IMR-90 (cell line): ENCODE results near the gene NEK9. TPM values are rescaled to one million over a fixed set of nuclear protein-coding genes. Genes with fewer than 3 reads are reported as not detected.

ENCODE experiments used
- ATAC-seq: fragments of 200-7000 bp; cut with Tn5 transposase; 2 replicates; pipeline ENCODE4 v1.9.1; 2020; ENCODE audit warnings: low read depth, mild to moderate bottlenecking, moderate library complexity
- BruUV-seq: library from RNA; stranded (reverse); fragments of 400-500 nt; replicated peaks from 2 replicates; lab custom pipeline; 2021; lab: Mats Ljungman, UMichigan
- CTCF ChIA-PET: fragments of 300-600 bp; formaldehyde crosslinking; extraction: SDS; loops from one replicate; lab custom pipeline; 2021; ENCODE audit warnings: antibody characterized with exemption; lab: Yijun Ruan, JAX
- POLR2A ChIA-PET: fragments of 300-600 bp; sonication (Branson Sonifier 250); formaldehyde crosslinking; loops from one replicate; lab custom pipeline; 2022; ENCODE audit warnings: antibody characterized with exemption; ENCODE audit not compliant: unreplicated experiment; lab: Charles Lee
- DNase-seq: peaks from one replicate; pipeline ENCODE4 v3.0.0; 2013
- H2AFZ ChIP-seq: replicated peaks from 2 replicates; pipeline ENCODE3; 2013; ENCODE audit warnings: low read length, mild to moderate bottlenecking; ENCODE audit not compliant: poor library complexity
- H2AK5ac ChIP-seq: 2 replicates; pipeline ENCODE4 v1.6.1; 2013; ENCODE audit warnings: low read depth, low read length, inconsistent platforms
- H2AK9ac ChIP-seq: replicated peaks from 2 replicates; pipeline ENCODE3; 2013; ENCODE audit warnings: mild to moderate bottlenecking, low read depth, low read length, moderate library complexity; ENCODE audit not compliant: poor library complexity
- H2BK120ac ChIP-seq: 2 replicates; pipeline ENCODE4 v1.6.1; 2013; ENCODE audit warnings: low read depth, low read length, inconsistent platforms
- H2BK15ac ChIP-seq: 3 replicates; pipeline ENCODE4 v1.6.1; 2013; ENCODE audit warnings: low read depth, low read length, inconsistent platforms
- H2BK20ac ChIP-seq: 2 replicates; pipeline ENCODE4 v1.6.1; 2013; ENCODE audit warnings: low read depth, mild to moderate bottlenecking, inconsistent platforms, low read length, moderate library complexity
- H2BK5ac ChIP-seq: 2 replicates; pipeline ENCODE4 v1.6.1; 2013; ENCODE audit warnings: mild to moderate bottlenecking, low read depth, low read length, inconsistent platforms; ENCODE audit not compliant: poor library complexity, severe bottlenecking
- H3K14ac ChIP-seq: replicated peaks from 2 replicates; pipeline ENCODE4 v1.6.1; 2013; ENCODE audit warnings: low read depth, low read length, inconsistent platforms
- H3K18ac ChIP-seq: 2 replicates; pipeline ENCODE4 v1.6.1; 2013; ENCODE audit warnings: low read depth, low read length, control low read depth
- H3K23ac ChIP-seq: 2 replicates; pipeline ENCODE4 v1.6.1; 2013; ENCODE audit warnings: low read depth, low read length, inconsistent platforms
- H3K27ac ChIP-seq: 2 replicates; pipeline ENCODE4 v1.5.1; 2013; ENCODE audit warnings: mild to moderate bottlenecking, control low read depth, low read length; ENCODE audit not compliant: insufficient read depth
- H3K27me3 ChIP-seq: 2 replicates; pipeline ENCODE4 v1.6.1; 2013; ENCODE audit warnings: low read length; ENCODE audit not compliant: control insufficient read depth, insufficient read depth
- H3K36me3 ChIP-seq: 2 replicates; pipeline ENCODE4 v1.6.1; 2013; ENCODE audit warnings: low read length, mixed read lengths; ENCODE audit not compliant: control insufficient read depth, insufficient read depth
- H3K4ac ChIP-seq: 2 replicates; pipeline ENCODE4 v1.6.1; 2013; ENCODE audit warnings: low read depth, low read length, inconsistent platforms
- H3K4me1 ChIP-seq: 2 replicates; pipeline ENCODE4 v1.6.1; 2013; ENCODE audit warnings: low read length, mixed read lengths; ENCODE audit not compliant: control insufficient read depth, insufficient read depth
- H3K4me2 ChIP-seq: 2 replicates; pipeline ENCODE4 v1.6.1; 2013; ENCODE audit warnings: low read depth, mild to moderate bottlenecking, control low read depth, low read length, moderate library complexity
- H3K4me3 ChIP-seq: 2 replicates; pipeline ENCODE4 v1.5.1; 2013; ENCODE audit warnings: low read depth, mild to moderate bottlenecking, control low read depth, low read length, moderate library complexity; ENCODE audit not compliant: insufficient read depth
- H3K56ac ChIP-seq: 2 replicates; pipeline ENCODE4 v1.6.1; 2013; ENCODE audit warnings: low read length, inconsistent platforms; ENCODE audit not compliant: insufficient read depth; ENCODE audit errors: extremely low read depth
- H3K79me1 ChIP-seq, 2 experiments: 2 replicates each; pipeline ENCODE4 v1.6.1; 2013; ENCODE audit warnings: low read length in 2 of 2, inconsistent platforms in 1 of 2, low read depth in 1 of 2
- H3K9ac ChIP-seq: 2 replicates; pipeline ENCODE4 v1.6.1; 2013; ENCODE audit warnings: low read depth, low read length, control low read depth
- H3K9me1 ChIP-seq: 2 replicates; pipeline ENCODE4 v1.6.1; 2013; ENCODE audit warnings: low read length, inconsistent platforms; ENCODE audit not compliant: insufficient read depth
- H3K9me3 ChIP-seq: 2 replicates; pipeline ENCODE4 v1.6.1; 2013; ENCODE audit warnings: low read length; ENCODE audit not compliant: control insufficient read depth, insufficient read depth
- H4K20me1 ChIP-seq: 2 replicates; pipeline ENCODE4 v1.6.1; 2013; ENCODE audit warnings: low read length, inconsistent platforms; ENCODE audit not compliant: insufficient read depth
- H4K5ac ChIP-seq: 2 replicates; pipeline ENCODE4 v1.6.1; 2013; ENCODE audit warnings: mild to moderate bottlenecking, low read depth, low read length, control low read depth
- H4K8ac ChIP-seq, 2 experiments: 2 replicates each; pipeline ENCODE4 v1.6.1; 2013; ENCODE audit warnings: low read depth in 2 of 2, low read length in 2 of 2, control low read depth in 1 of 2, inconsistent platforms in 1 of 2
- H4K91ac ChIP-seq: 2 replicates; pipeline ENCODE4 v1.6.1; 2013; ENCODE audit warnings: low read depth, low read length, inconsistent platforms; ENCODE audit not compliant: insufficient read depth
- CEBPB ChIP-seq: IDR thresholded peaks from 2 replicates; pipeline ENCODE4 v1.6.1; 2012; ENCODE audit warnings: low read depth, low read length, improper control_type of control experiment
- ELK1 ChIP-seq: fragments of 150-350 bp; IDR thresholded peaks from 2 replicates; pipeline ENCODE4 v1.6.1; 2016; ENCODE audit warnings: low read depth, mild to moderate bottlenecking, low read length, moderate library complexity, borderline replicate concordance
- FOS ChIP-seq: fragments of 150-350 bp; IDR thresholded peaks from 2 replicates; pipeline ENCODE4 v1.6.1; 2016; ENCODE audit warnings: low read depth, low read length
- MAFK ChIP-seq: IDR thresholded peaks from 2 replicates; pipeline ENCODE4 v1.6.1; 2012; ENCODE audit warnings: low read depth, low read length, improper control_type of control experiment
- MAZ ChIP-seq: IDR thresholded peaks from 2 replicates; pipeline ENCODE4 v1.6.1; 2012; ENCODE audit warnings: low read depth, mild to moderate bottlenecking, low read length, improper control_type of control experiment, moderate library complexity, borderline replicate concordance
- NFE2L2 ChIP-seq: fragments of 150-350 bp; IDR thresholded peaks from 2 replicates; pipeline ENCODE4 v1.6.1; 2016; ENCODE audit warnings: low read depth, mild to moderate bottlenecking, low read length
- POLR2A ChIP-seq: IDR thresholded peaks from 2 replicates; pipeline ENCODE4 v1.6.1; 2012; ENCODE audit warnings: mild to moderate bottlenecking, low read depth, low read length
- RAD21 ChIP-seq: IDR thresholded peaks from 2 replicates; pipeline ENCODE4 v1.6.1; 2012; ENCODE audit warnings: low read length, improper control_type of control experiment
- RCOR1 ChIP-seq: IDR thresholded peaks from 2 replicates; pipeline ENCODE4 v1.6.1; 2012; ENCODE audit warnings: mild to moderate bottlenecking, low read length, improper control_type of control experiment; ENCODE audit not compliant: insufficient replicate concordance
- RFX5 ChIP-seq: IDR thresholded peaks from 2 replicates; pipeline ENCODE4 v1.8.0; 2012; ENCODE audit warnings: low read depth, mild to moderate bottlenecking, low read length, moderate library complexity
- SMC3 ChIP-seq: fragments of 150-350 bp; IDR thresholded peaks from 2 replicates; pipeline ENCODE4 v1.6.1; 2016; ENCODE audit warnings: low read depth, mild to moderate bottlenecking, antibody characterized with exemption, low read length, moderate library complexity
- USF2 ChIP-seq: fragments of 150-350 bp; IDR thresholded peaks from 2 replicates; pipeline ENCODE4 v1.6.1; 2017; ENCODE audit warnings: mild to moderate bottlenecking, antibody characterized with exemption, low read length, low read depth
- WGBS, 2 experiments: methylation state at CpG; one replicate each; pipeline versions ENCODE4 v1.1.5 to v1.1.7; 2013; ENCODE audit warnings: missing lambda C conversion rate in 2 of 2; ENCODE audit not compliant: insufficient read length in 1 of 2; ENCODE audit errors: extremely low coverage in 2 of 2; 5-methylcytosine and 5-hydroxymethylcytosine counted together
- dilution Hi-C: fragments of 300-500 bp; cut with HindIII; formaldehyde crosslinking; loops from one replicate; pipeline ENCODE4 v1.14.3; 2018; ENCODE audit warnings: low sequenced_read_pairs; ENCODE audit not compliant: unreplicated experiment
- in situ Hi-C: fragments of 300-500 bp; cut with MboI; formaldehyde crosslinking; loops from 3 replicates; pipeline ENCODE4 v1.14.3; 2019; ENCODE audit warnings: low sequenced_read_pairs, inconsistent platforms, mixed read lengths
- intact Hi-C: fragments of 100-400 bp; cut with micrococcal nuclease; formaldehyde crosslinking; loops from 2 replicates; pipeline ENCODE4 v1.10.0; 2022
- polyA plus RNA-seq, 3 experiments: library from polyadenylated mRNA; depleted of rRNA; stranded (reverse); fragments of >200 nt; gene quantifications; 2 replicates each; pipeline ENCODE4 v1.2.3, GENCODE V29; 2012; ENCODE audit warnings: low replicate concordance in 1 of 3
- total RNA-seq: library from RNA; depleted of rRNA; stranded (reverse); fragments of >200 nt; gene quantifications from 2 replicates; pipeline ENCODE4 v1.2.3, GENCODE V29; 2012

The NEK9 gene
- total and polyA plus RNA-seq, 2 of the 4 experiments (the other 2 are of a cell fraction) = 22.9 to 23.2 TPM

GRCh38 chr14:75143761-75144527 is 17.1 kb upstream of the NEK9 start (continued):
- TF ChIP-seq USF2 = no peak

GRCh38 chr14:75142494-75142893 is 15.6 kb upstream of the NEK9 start:
- Histone ChIP-seq H3K4me3 (no peak overlapping the region), H3K4me2 (no peak overlapping the region), H2AK5ac (no peak overlapping the region), H3K23ac (peak overlapping the region; percentile 40; the same call in 1 of the 2 replicates), H3K4me1 (peaks cover 3% of the 10 kb centered on the region; the same call in 1 of the 2 replicates), H4K91ac (no peak overlapping the region), H4K20me1 (peaks cover 14% of the 10 kb centered on the region), H4K8ac (no peak overlapping the region), H2AK9ac (no peak overlapping the region), H3K36me3 (peaks cover 4% of the 10 kb centered on the region; the same call in 1 of the 2 replicates), H3K79me1 (peaks cover 15 to 55% of the 10 kb centered on the region in 2 experiments; a peak in 3 of 4 replicates), H2AFZ (no peak overlapping the region), H3K9me3 (no peaks in the 10 kb centered on the region), H3K18ac (no peak overlapping the region), H3K27me3 (no peaks in the 10 kb centered on the region), H3K9me1 (no peaks in the 10 kb centered on the region), H2BK5ac (no peak overlapping the region), H2BK15ac (no peak overlapping the region), H2BK120ac (no peak overlapping the region), H3K56ac (no peak overlapping the region), H3K14ac (no peak overlapping the region), H2BK20ac (no peak overlapping the region), H3K27ac (no peak overlapping the region), H3K4ac (no peak overlapping the region), H3K9ac (no peak overlapping the region), H4K5ac (no peak overlapping the region)
- CTCF ChIA-PET = interaction anchor here (1.5 to 2.6 kb wide), 2 partner anchors 150 to 153 kb away, joined by 6 to 9 read pairs; no protein-coding TSS in a partner anchor
- WGBS, 2 experiments = no CpG with 5 or more reads among the region's 1 CpG
- POLR2A ChIA-PET = no interaction called here
- dilution Hi-C loops = loop anchor here (25.0 kb wide), 1 partner anchor 170 kb away; no protein-coding TSS in a partner anchor
- intact Hi-C loops = loop anchor here (5.0 kb wide), 1 partner anchor 420 kb away; no protein-coding TSS in a partner anchor
- no TSS peak for BruUV-seq
- DNase-seq (no peak), ATAC-seq (no peak)
- in situ Hi-C loops = no loop called here
- no peak for TF ChIP-seq ELK1
- no peak for TF ChIP-seq RCOR1
- no peak for TF ChIP-seq MAFK
- no peak for TF ChIP-seq CEBPB
- TF ChIP-seq MAZ = no peak
- TF ChIP-seq RFX5 = no peak
- no peak for TF ChIP-seq NFE2L2
- TF ChIP-seq USF2 = no peak
- TF ChIP-seq POLR2A = no peak
- no peak for TF ChIP-seq FOS
- TF ChIP-seq RAD21 = no peak
- TF ChIP-seq SMC3 = no peak
